Activated T-helper 17 cell treated with anti-CD3 and anti-CD28 coated beads, Interleukin-2, amount 50 U/mL, for 72 hours (primary cell): ENCODE results near the gene ATL3. TPM values are rescaled to one million over a fixed set of nuclear protein-coding genes. Genes with fewer than 3 reads are reported as not detected.

Experiments
- total RNA-seq, 2 donors: library from RNA; stranded (reverse); gene quantifications; one replicate each; pipeline ENCODE4 v1.2.3, GENCODE V29; 2022

The ATL3 gene
- total RNA-seq, 2 donors from 2014 or later: 31.1 to 33.3 TPM

Other genes with a start within 250 kb of the ATL3 start
- under 1 TPM in 1 of 2 donors, not detected in 1; 0.11 TPM for gene PLAAT5, start 180.2 kb downstream of the ATL3 start, total RNA-seq
- not detected for gene LGALS12, start 165.3 kb downstream of the ATL3 start, total RNA-seq
- gene PLAAT4, start 134.6 kb downstream of the ATL3 start, total RNA-seq: 10 to 100 TPM; 20.7 to 22.1 TPM
- gene PLAAT2, start 108.0 kb downstream of the ATL3 start, total RNA-seq: not detected
- gene PLAAT3, start 56.9 kb downstream of the ATL3 start, total RNA-seq: 1 to 10 TPM; 5.4 to 7.6 TPM
- 10 to 100 TPM; 53.2 to 59.3 TPM for gene RTN3, start 10.1 kb upstream of the ATL3 start, total RNA-seq
- gene ZFTA, start 97.4 kb upstream of the ATL3 start, total RNA-seq: 1 to 10 TPM in 1 of 2 donors, under 1 TPM in 1; 0.45 to 1.3 TPM
- gene SPINDOC, start 142.1 kb upstream of the ATL3 start, total RNA-seq: 10 to 100 TPM; 26.0 to 51.8 TPM
- 10 to 100 TPM; 24.1 to 35.8 TPM for gene MARK2, start 167.7 kb upstream of the ATL3 start, total RNA-seq
- gene RCOR2, start 245.8 kb upstream of the ATL3 start, total RNA-seq: under 1 TPM in 1 of 2 donors, not detected in 1; 0.32 TPM